ENCODE measurements around the gene NSF.
"Not testable (repeated sequence)": the region's sequence is repeated elsewhere in the genome, so short reads cannot be mapped to it uniquely, and the experiment has no call there.

The NSF gene

DNA sequence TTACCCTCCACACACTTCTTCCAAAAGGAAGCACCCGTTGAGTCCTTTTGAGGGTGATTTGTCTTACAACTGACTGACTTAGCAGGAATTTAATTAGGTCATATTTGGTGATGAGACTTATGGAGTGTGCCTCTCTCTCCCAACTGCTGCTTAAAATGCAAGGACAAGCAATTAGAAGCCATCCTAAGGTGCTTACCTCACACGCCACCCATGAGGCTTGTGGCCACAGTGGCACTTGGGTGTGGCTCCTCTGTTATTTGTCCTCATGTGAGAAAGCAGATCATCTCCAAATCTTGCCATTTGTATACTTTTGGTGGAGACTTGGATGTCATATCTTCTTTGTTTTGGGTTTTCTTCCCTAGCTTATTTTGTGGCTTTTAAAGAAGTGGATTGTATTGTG is 166.4 kb downstream of the NSF start:
- no peaks in the 10 kb centered on the region for H4K20me1 ChIP-seq (ENCODE audit: insufficient read depth, low read length)

DNA sequence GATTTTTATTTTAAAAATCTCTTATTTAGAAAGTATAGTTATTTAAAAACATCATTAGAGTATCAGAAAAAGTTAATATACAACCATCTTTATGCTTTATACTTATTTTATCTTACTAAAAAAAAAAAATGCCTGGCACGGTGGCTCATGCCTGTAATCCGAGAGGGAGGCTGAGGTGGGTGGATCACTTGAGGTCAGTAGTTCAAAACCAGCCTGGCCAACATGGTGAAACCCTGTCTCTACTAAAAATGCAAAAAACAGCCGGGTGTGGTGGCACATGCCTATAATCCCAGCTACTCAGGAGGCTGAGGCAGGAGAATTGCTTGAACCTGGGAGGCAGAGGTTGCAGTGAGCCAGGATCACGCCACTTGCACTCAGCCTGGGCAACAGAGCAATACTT is 167.1 kb downstream of the NSF start:
- not testable (repeated sequence) for H4K20me1 ChIP-seq (ENCODE audit: insufficient read depth, low read length); H3K9me3 ChIP-seq (ENCODE audit: insufficient read depth, low read length); H3K4me3 ChIP-seq (ENCODE audit: low read length); H3K4me2 ChIP-seq (ENCODE audit: low read length); H3K9ac ChIP-seq (ENCODE audit: low read length); H3K27me3 ChIP-seq (ENCODE audit: low read depth, low read length); H3K27ac ChIP-seq (ENCODE audit: low read length); H2AFZ ChIP-seq (ENCODE audit: low read depth, low read length); H3K79me2 ChIP-seq (ENCODE audit: low read length)
- H3K4me1 ChIP-seq (ENCODE audit: low read length): peaks cover 16% of the 10 kb centered on the region
- H3K36me3 ChIP-seq (replicated peaks; ENCODE audit: low read depth, low read length): peaks cover 38% of the 10 kb centered on the region

More for the DNA sequence above, 166.4 kb downstream of the NSF start:
- H3K9ac ChIP-seq (ENCODE audit: low read length): no peak overlapping the region
- no peaks in the 10 kb centered on the region for H3K9me3 ChIP-seq (ENCODE audit: insufficient read depth, low read length)
- peaks cover 39% of the 10 kb centered on the region for H3K36me3 ChIP-seq (replicated peaks; ENCODE audit: low read depth, low read length)
- no peak overlapping the region for H2AFZ ChIP-seq (ENCODE audit: low read depth, low read length)
- H3K4me2 ChIP-seq (ENCODE audit: low read length): no peak overlapping the region
- no peaks in the 10 kb centered on the region for H3K27me3 ChIP-seq (ENCODE audit: low read depth, low read length)
- H3K4me3 ChIP-seq (ENCODE audit: low read length): no peak overlapping the region
- H3K27ac ChIP-seq (ENCODE audit: low read length): peak overlapping the region; percentile 78; the same call in 1 of the 2 replicates
- TF ChIP-seq, protein P1, sequence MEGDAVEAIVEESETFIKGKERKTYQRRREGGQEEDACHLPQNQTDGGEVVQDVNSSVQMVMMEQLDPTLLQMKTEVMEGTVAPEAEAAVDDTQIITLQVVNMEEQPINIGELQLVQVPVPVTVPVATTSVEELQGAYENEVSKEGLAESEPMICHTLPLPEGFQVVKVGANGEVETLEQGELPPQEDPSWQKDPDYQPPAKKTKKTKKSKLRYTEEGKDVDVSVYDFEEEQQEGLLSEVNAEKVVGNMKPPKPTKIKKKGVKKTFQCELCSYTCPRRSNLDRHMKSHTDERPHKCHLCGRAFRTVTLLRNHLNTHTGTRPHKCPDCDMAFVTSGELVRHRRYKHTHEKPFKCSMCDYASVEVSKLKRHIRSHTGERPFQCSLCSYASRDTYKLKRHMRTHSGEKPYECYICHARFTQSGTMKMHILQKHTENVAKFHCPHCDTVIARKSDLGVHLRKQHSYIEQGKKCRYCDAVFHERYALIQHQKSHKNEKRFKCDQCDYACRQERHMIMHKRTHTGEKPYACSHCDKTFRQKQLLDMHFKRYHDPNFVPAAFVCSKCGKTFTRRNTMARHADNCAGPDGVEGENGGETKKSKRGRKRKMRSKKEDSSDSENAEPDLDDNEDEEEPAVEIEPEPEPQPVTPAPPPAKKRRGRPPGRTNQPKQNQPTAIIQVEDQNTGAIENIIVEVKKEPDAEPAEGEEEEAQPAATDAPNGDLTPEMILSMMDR (IDR thresholded peaks at IDR 0.05; ENCODE audit: low read depth, low read length): no peak
- no peak for TF ChIP-seq EZH2phosphoT487 (IDR thresholded peaks at IDR 0.05; ENCODE audit: low read depth)
- H3K79me2 ChIP-seq (ENCODE audit: low read length): no peaks in the 10 kb centered on the region
- H3K4me1 ChIP-seq (ENCODE audit: low read length): peaks cover 16% of the 10 kb centered on the region

DNA sequence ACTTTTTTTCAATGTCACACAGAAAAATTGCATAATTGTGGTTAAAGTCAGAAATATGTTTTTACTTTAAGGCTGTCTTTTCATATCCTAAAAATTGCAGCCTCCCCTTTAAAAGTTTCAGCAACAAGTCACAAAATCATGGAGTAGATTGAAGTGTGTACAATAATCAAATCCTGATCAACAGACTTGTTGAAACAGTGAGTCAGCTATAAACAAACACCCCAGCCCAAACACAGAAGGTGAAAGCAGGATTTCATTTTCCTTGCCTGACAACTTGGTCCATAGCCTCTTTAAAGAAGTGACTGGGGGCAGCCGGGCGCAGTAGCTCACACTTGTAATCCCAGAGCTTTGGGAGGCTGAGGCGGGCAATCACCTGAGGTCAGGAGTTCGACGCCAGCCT is 168.1 kb downstream of the NSF start:
- Histone ChIP-seq H3K9ac (ENCODE audit: low read length) (no peak overlapping the region), H3K9me3 (ENCODE audit: insufficient read depth, low read length) (no peaks in the 10 kb centered on the region), H3K4me3 (ENCODE audit: low read length) (no peak overlapping the region), H3K27me3 (ENCODE audit: low read depth, low read length) (no peaks in the 10 kb centered on the region), H2AFZ (ENCODE audit: low read depth, low read length) (no peak overlapping the region), H3K4me1 (ENCODE audit: low read length) (peaks cover 16% of the 10 kb centered on the region), H3K36me3 (replicated peaks; ENCODE audit: low read depth, low read length) (peaks cover 38% of the 10 kb centered on the region), H3K27ac (ENCODE audit: low read length) (no peak overlapping the region), H3K4me2 (ENCODE audit: low read length) (no peak overlapping the region), H4K20me1 (ENCODE audit: insufficient read depth, low read length) (no peaks in the 10 kb centered on the region), H3K79me2 (ENCODE audit: low read length) (no peaks in the 10 kb centered on the region)
- no peak for TF ChIP-seq EZH2phosphoT487 (IDR thresholded peaks at IDR 0.05; ENCODE audit: low read depth)
- TF ChIP-seq, protein P1 (IDR thresholded peaks at IDR 0.05; ENCODE audit: low read depth, low read length): no peak

DNA sequence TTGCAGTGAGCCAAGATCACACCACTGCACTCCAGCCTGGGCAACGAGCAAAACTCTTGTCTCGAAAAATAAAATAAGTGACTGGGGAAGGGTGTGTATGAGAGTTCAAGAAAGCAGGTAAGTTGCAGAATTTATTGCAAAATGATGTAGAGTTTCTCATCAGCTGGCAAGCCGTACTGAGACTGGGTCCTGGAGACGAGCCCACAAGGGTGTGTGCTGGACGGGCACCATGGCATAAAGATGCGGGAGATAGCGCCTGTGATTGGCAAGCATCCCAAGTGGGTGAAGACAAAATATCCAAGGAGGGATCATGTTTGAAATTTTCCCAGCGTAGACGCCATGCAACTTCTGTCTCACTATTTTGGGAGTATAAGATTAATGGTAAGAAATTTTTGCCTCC is 168.7 kb downstream of the NSF start:
- Histone ChIP-seq H2AFZ (ENCODE audit: low read depth, low read length) (no peak overlapping the region), H3K36me3 (replicated peaks; ENCODE audit: low read depth, low read length) (peaks cover 36% of the 10 kb centered on the region), H3K4me2 (ENCODE audit: low read length) (no peak overlapping the region), H3K79me2 (ENCODE audit: low read length) (no peaks in the 10 kb centered on the region), H3K4me1 (ENCODE audit: low read length) (peaks cover 16% of the 10 kb centered on the region), H4K20me1 (ENCODE audit: insufficient read depth, low read length) (no peaks in the 10 kb centered on the region), H3K9me3 (ENCODE audit: insufficient read depth, low read length) (no peaks in the 10 kb centered on the region), H3K27ac (ENCODE audit: low read length) (no peak overlapping the region), H3K27me3 (ENCODE audit: low read depth, low read length) (no peaks in the 10 kb centered on the region), H3K9ac (ENCODE audit: low read length) (no peak overlapping the region), H3K4me3 (ENCODE audit: low read length) (no peak overlapping the region)
- no peak for TF ChIP-seq EZH2phosphoT487 (IDR thresholded peaks at IDR 0.05; ENCODE audit: low read depth)
- TF ChIP-seq, protein P1 (IDR thresholded peaks at IDR 0.05; ENCODE audit: low read depth, low read length): no peak

GRCh38 chr17:46763416-46763815 is 172.9 kb downstream of the NSF start:
- TF ChIP-seq, protein P1 (IDR thresholded peaks at IDR 0.05; ENCODE audit: low read depth, low read length): no peak
- no peak for TF ChIP-seq EZH2phosphoT487 (IDR thresholded peaks at IDR 0.05; ENCODE audit: low read depth)
- no peaks in the 10 kb centered on the region for H3K27me3 ChIP-seq (ENCODE audit: low read depth, low read length)
- H2AFZ ChIP-seq (ENCODE audit: low read depth, low read length): no peak overlapping the region
- H3K9me3 ChIP-seq (ENCODE audit: insufficient read depth, low read length): no peaks in the 10 kb centered on the region
- no peak overlapping the region for H3K4me2 ChIP-seq (ENCODE audit: low read length)
- H3K4me1 ChIP-seq (ENCODE audit: low read length): no peaks in the 10 kb centered on the region
- no peaks in the 10 kb centered on the region for H3K79me2 ChIP-seq (ENCODE audit: low read length)
- peaks cover 11% of the 10 kb centered on the region for H3K36me3 ChIP-seq (replicated peaks; ENCODE audit: low read depth, low read length)
- no peak overlapping the region for H3K9ac ChIP-seq (ENCODE audit: low read length)
- H3K4me3 ChIP-seq (ENCODE audit: low read length): no peak overlapping the region
- H4K20me1 ChIP-seq (ENCODE audit: insufficient read depth, low read length): no peaks in the 10 kb centered on the region
- no peak overlapping the region for H3K27ac ChIP-seq (ENCODE audit: low read length)

All from OCI-LY3 (cell line).